Colon (tissue), 2 donors: Measurements from ENCODE around the gene CREB3L1.

Source experiments
- FAIRE-seq: peaks from 2 replicates; lab custom pipeline; 2012; peaks lifted over from hg19 to GRCh38; lab: Jason Lieb, UNC
- donor health status: control.
- donor health status: control.

Gene CREB3L1

GRCh38 chr11:46272816-46273427 lies 4.5 kb upstream of the CREB3L1 start:
- FAIRE-seq: no peak

GRCh38 chr11:46273511-46274205 lies 3.8 kb upstream of the CREB3L1 start:
- FAIRE-seq: no peak

GRCh38 chr11:46275964-46276641 lies 1.4 kb upstream of the CREB3L1 start:
- FAIRE-seq: no peak

- FAIRE-seq: no peak
Measured at GRCh38 chr11:46277313-46277621, 195 bp upstream of the CREB3L1 start.

- no peak for FAIRE-seq
Measured at GRCh38 chr11:46278387-46279125, 1.1 kb downstream of the CREB3L1 start.

- no peak for FAIRE-seq
Measured at GRCh38 chr11:46279126-46280099, 2.0 kb downstream of the CREB3L1 start.

- no peak for FAIRE-seq
Measured at GRCh38 chr11:46280706-46281105, 3.2 kb downstream of the CREB3L1 start.

GRCh38 chr11:46281371-46281831 lies 3.9 kb downstream of the CREB3L1 start:
- FAIRE-seq: no peak

GRCh38 chr11:46285173-46285572 lies 7.7 kb downstream of the CREB3L1 start:
- no peak for FAIRE-seq

- no peak for FAIRE-seq
Measured at GRCh38 chr11:46285594-46286033, 8.2 kb downstream of the CREB3L1 start.

- no peak for FAIRE-seq
Measured at GRCh38 chr11:46286789-46287188, 9.3 kb downstream of the CREB3L1 start.

GRCh38 chr11:46288451-46288850 lies 11.0 kb downstream of the CREB3L1 start:
- no peak for FAIRE-seq

GRCh38 chr11:46290011-46290410 lies 12.5 kb downstream of the CREB3L1 start:
- FAIRE-seq: no peak

- no peak for FAIRE-seq
Measured at GRCh38 chr11:46290598-46291309, 13.3 kb downstream of the CREB3L1 start.

GRCh38 chr11:46291441-46292150 lies 14.1 kb downstream of the CREB3L1 start:
- no peak for FAIRE-seq

GRCh38 chr11:46293066-46293465 lies 15.6 kb downstream of the CREB3L1 start:
- FAIRE-seq: no peak

GRCh38 chr11:46293641-46294103 lies 16.2 kb downstream of the CREB3L1 start:
- FAIRE-seq: no peak

GRCh38 chr11:46294365-46295309 lies 17.2 kb downstream of the CREB3L1 start:
- no peak for FAIRE-seq
